Measurements from ENCODE around the gene TKFC. TPM values are rescaled to one million over a fixed set of nuclear protein-coding genes. Genes with fewer than 3 reads are reported as not detected.

TKFC gene, protein sequence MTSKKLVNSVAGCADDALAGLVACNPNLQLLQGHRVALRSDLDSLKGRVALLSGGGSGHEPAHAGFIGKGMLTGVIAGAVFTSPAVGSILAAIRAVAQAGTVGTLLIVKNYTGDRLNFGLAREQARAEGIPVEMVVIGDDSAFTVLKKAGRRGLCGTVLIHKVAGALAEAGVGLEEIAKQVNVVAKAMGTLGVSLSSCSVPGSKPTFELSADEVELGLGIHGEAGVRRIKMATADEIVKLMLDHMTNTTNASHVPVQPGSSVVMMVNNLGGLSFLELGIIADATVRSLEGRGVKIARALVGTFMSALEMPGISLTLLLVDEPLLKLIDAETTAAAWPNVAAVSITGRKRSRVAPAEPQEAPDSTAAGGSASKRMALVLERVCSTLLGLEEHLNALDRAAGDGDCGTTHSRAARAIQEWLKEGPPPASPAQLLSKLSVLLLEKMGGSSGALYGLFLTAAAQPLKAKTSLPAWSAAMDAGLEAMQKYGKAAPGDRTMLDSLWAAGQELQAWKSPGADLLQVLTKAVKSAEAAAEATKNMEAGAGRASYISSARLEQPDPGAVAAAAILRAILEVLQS
- total RNA-seq: 13.9 and 27.8 TPM in 2 replicates

DNA sequence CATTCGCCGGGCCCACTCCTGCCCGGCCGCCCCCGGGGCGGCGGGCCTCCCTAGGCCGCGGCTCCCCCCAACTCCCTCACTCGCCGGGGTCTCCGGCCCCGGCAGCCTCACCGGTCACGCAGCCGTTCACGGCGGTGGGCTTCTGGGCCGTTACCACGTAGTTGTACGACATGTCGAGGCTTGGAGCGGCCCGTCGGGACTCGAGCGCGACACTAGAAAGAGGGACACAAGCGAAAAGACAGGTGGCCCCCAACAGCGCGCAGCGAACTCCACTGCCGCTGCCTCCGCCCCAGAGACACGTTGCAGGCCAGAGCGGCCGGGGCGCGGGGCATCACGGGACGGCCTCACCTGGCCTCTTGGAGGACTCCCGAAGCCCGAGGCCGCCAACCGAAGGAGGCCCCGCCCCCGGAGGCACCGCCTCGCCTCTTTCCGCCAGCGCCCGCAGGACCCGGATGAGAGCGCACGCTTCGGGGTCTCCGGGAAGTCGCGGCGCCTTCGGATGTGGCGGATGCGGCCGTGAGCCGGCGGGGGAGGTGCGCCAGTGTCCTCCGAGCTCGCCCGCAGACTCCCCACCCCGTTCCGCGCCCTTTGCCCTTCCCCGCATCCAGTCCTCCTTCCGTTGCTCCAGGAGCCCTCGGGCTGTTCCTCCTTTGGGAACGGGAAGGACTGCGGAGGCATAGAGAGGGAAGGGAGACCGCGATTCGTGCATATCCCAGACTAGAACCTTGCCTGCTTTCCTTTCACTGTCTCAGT is at the start of gene TKFC, which contains the start of gene DDB1:
TKFC (plus strand) TSS at position 432 of the 753 bp plus-strand sequence. CDS start 1,501 bp downstream, outside the sequence.
DDB1 (minus strand) TSS at position 309 of the 753 bp plus-strand sequence; CDS start at position 172, 137 bp downstream.

DNA sequence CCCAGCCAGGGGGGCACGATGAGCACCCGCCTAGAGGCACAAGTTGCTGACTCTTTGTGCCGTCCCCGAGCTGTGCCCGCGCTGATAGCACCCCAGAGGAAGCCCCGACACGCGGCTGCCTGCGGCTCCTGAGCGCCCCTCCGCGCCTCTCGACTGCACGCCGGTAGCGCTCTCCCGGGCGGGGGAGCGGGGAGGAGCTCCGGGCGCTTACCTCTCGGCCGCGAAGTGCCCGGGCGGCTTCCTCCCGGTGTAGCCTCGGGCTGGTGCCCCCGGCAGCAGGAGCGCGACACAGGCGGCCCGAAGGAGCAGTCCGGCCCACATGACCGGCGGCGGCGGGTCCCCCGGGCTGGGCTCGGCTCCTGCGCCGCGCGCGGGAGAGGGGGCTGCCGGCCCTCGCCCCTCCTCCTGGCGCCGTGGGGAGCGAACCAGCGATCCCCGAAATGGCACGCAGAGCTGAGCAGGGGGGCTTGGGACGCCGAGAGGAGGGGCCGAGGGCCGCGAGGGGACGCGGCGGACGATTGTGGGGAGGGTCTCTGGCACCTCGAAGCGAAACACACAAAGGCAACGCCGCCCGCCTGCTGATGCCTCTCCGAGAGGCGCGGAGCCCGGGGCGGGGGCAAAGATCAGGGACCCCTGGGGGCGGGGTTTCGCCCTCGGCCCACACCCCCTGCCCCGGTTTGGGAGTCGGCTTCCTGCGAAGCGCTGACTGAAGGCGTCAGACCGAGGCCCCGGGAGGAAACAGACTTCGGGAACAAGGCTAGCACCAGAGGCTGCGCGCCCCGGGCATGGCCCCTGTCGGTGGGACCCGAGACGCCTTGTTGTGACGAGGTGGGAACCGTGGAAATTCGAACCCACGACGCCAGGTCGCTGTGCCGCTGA is 38.1 kb upstream of the TKFC start, which contains the start of gene VWCE:
VWCE (minus strand) TSS at position 600 of the 879 bp plus-strand sequence; CDS start at position 321, 279 bp downstream.

DNA sequence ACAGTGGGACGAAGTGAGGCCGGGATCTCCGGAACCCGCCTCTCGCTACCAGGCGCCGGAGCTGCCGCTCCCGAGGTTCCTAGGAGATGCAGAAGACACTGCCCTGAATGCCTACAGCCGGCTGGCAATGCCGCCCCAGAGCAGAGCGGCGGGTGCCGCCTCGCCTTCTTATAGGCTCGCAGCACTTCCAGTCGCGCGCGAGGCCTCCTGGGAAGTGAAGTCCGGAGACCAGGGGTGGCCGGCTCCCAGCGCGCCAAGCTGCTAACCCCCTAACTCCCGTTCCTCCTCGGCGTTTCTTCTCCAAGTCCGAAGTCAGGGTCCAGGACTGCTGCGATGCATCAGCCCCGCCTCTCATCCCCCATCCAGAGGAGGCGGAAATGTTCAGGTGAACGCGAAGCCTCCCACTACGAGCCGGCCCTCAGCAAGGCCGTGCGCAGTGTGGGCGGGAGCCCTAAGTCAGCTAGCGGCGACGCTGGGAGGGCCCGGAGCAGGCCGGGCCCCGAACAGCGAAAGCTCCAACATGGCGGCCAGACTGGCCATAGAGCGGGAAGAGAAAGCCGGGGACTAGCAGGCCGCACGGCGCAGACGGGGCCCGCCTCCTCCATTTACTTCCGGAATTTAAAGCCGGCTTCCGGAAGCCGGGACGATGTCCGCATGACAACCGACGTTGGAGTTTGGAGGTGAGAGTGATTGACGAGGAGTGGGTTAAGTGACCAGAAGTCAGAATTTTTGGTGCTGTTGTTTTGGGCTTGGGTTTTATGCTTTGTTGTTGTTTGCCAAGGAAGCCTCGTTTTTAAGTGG is 28.9 kb downstream of the TKFC start, which contains the start of the genes CYB561A3 and TMEM138:
CYB561A3 (minus strand) TSS at position 142 of the 801 bp plus-strand sequence. CDS start 5,169 bp downstream, outside the sequence.
TMEM138 (plus strand) TSS at position 634 of the 801 bp plus-strand sequence. CDS start 2,017 bp downstream, outside the sequence.

Other genes with a start within 250 kb of the TKFC start
- gene CD5, start 230.7 kb upstream of the TKFC start, total RNA-seq: not detected in 2 replicates
- 5.3 and 11.0 TPM in 2 replicates for gene VPS37C, start 171.8 kb upstream of the TKFC start, total RNA-seq
- gene PGA3, start 129.7 kb upstream of the TKFC start, total RNA-seq: not detected in 2 replicates
- gene PGA4, start 110.9 kb upstream of the TKFC start, total RNA-seq: not detected in 2 replicates
- not detected in 2 replicates for gene PGA5, start 92.1 kb upstream of the TKFC start, total RNA-seq
- 5.0 and 13.3 TPM in 2 replicates for gene VWCE, start 37.9 kb upstream of the TKFC start, total RNA-seq
- 248 and 297 TPM in 2 replicates for gene DDB1, start 123 bp upstream of the TKFC start, total RNA-seq
- 32.2 and 77.0 TPM in 2 replicates for gene CYB561A3, start 28.7 kb downstream of the TKFC start, total RNA-seq
- gene TMEM138, start 29.1 kb downstream of the TKFC start, total RNA-seq: 5.5 and 16.6 TPM in 2 replicates
- 7.6 and 10.7 TPM in 2 replicates for gene TMEM216, start 59.4 kb downstream of the TKFC start, total RNA-seq
- 7.6 and 22.0 TPM in 2 replicates for gene CPSF7, start 96.7 kb downstream of the TKFC start, total RNA-seq
- gene SDHAF2, start 96.9 kb downstream of the TKFC start, total RNA-seq: 36.8 and 41.8 TPM in 2 replicates
- not detected in 2 replicates for gene LRRC10B, start 175.5 kb downstream of the TKFC start, total RNA-seq
- gene SYT7, start 247.8 kb downstream of the TKFC start, total RNA-seq: 0.94 and 0.97 TPM in 2 replicates